GM12892 (cell line): ENCODE data around the gene MYO5A.
"Not testable (repeated sequence)": the region's sequence is repeated elsewhere in the genome, so short reads cannot be mapped to it uniquely, and the experiment has no call there.

Experiments
- DNase-seq: peaks from one replicate; pipeline ENCODE4 v3.0.0; 2011; ENCODE audit not compliant: insufficient read length
- FAIRE-seq: peaks from 2 replicates; lab custom pipeline; 2011; peaks lifted over from hg19 to GRCh38; lab: Jason Lieb, UNC
- POLR2A ChIP-seq: IDR thresholded peaks from 2 replicates; pipeline ENCODE4 v1.6.1; 2011; ENCODE audit warnings: low read depth, low read length, control low read depth
- POLR2AphosphoS5 ChIP-seq: IDR thresholded peaks from 2 replicates; pipeline ENCODE4 v1.6.1; 2011; ENCODE audit warnings: low read depth, low read length, control low read depth
- TAF1 ChIP-seq: IDR thresholded peaks from 2 replicates; pipeline ENCODE4 v1.6.1; 2011; ENCODE audit warnings: low read depth, mild to moderate bottlenecking, control low read depth, low read length, borderline replicate concordance

MYO5A gene

GRCh38 chr15:52559022-52559421 is 30.3 kb upstream of the MYO5A start:
- FAIRE-seq (no peak), DNase-seq (no peak)
- TF ChIP-seq POLR2AphosphoS5: no peak
- no peak for TF ChIP-seq TAF1
- TF ChIP-seq POLR2A: no peak

- TF ChIP-seq TAF1 (no peak), POLR2A (peak; percentile 32; the same call in 1 of the 2 replicates)
- peak; percentile 44 for FAIRE-seq
These were observed 29.5 kb upstream of the MYO5A start for GRCh38 chr15:52558196-52558595.

GRCh38 chr15:52557274-52557641 is 28.6 kb upstream of the MYO5A start:
- TF ChIP-seq TAF1: no peak
- TF ChIP-seq POLR2A: no peak
- no peak for TF ChIP-seq POLR2AphosphoS5

More at GRCh38 chr15:52558196-52558595, 29.5 kb upstream of the MYO5A start:
- no peak for DNase-seq

GRCh38 chr15:52556524-52557273 is 28.0 kb upstream of the MYO5A start:
- TF ChIP-seq POLR2A: no peak
- TF ChIP-seq POLR2AphosphoS5: no peak
- TF ChIP-seq TAF1: no peak
- no peak for DNase-seq
- no peak for FAIRE-seq

More at GRCh38 chr15:52557274-52557641, 28.6 kb upstream of the MYO5A start:
- no peak for DNase-seq
- no peak for FAIRE-seq

- no peak for TF ChIP-seq POLR2AphosphoS5
- TF ChIP-seq TAF1: no peak
- TF ChIP-seq POLR2A: no peak
- no peak for FAIRE-seq
- DNase-seq: no peak
These were observed 23.6 kb upstream of the MYO5A start for GRCh38 chr15:52552303-52552702.

GRCh38 chr15:52551762-52552161 is 23.1 kb upstream of the MYO5A start:
- DNase-seq (no peak), FAIRE-seq (no peak)
- TF ChIP-seq POLR2A: no peak
- TF ChIP-seq TAF1: no peak
- TF ChIP-seq POLR2AphosphoS5: no peak

- FAIRE-seq: not testable (repeated sequence)
These were observed 22.5 kb upstream of the MYO5A start for GRCh38 chr15:52551186-52551585.

GRCh38 chr15:52546031-52546751 is 17.5 kb upstream of the MYO5A start:
- TF ChIP-seq POLR2A: no peak; the same call in 1 of the 2 replicates
- TF ChIP-seq POLR2AphosphoS5: peak; percentile 70
- FAIRE-seq (no peak), DNase-seq (no peak)

More at GRCh38 chr15:52551186-52551585, 22.5 kb upstream of the MYO5A start:
- DNase-seq: not testable (repeated sequence)

GRCh38 chr15:52540374-52541012 is 11.8 kb upstream of the MYO5A start:
- no peak for FAIRE-seq
- no peak for TF ChIP-seq POLR2AphosphoS5
- no peak for TF ChIP-seq POLR2A
- no peak for TF ChIP-seq TAF1
- no peak for DNase-seq

GRCh38 chr15:52537459-52537858 is 8.8 kb upstream of the MYO5A start:
- DNase-seq (no peak), FAIRE-seq (no peak)
- no peak for TF ChIP-seq POLR2A
- TF ChIP-seq TAF1: no peak
- TF ChIP-seq POLR2AphosphoS5: no peak

GRCh38 chr15:52532427-52532826 is 3.7 kb upstream of the MYO5A start:
- DNase-seq: no peak
- TF ChIP-seq TAF1 (no peak), POLR2A (no peak), POLR2AphosphoS5 (no peak)
- no peak for FAIRE-seq

GRCh38 chr15:52529940-52530339 is 1.3 kb upstream of the MYO5A start:
- FAIRE-seq: no peak
- TF ChIP-seq TAF1 (no peak), POLR2A (no peak), POLR2AphosphoS5 (no peak)
- no peak for DNase-seq
